ENCODE measurements around the gene PLEKHG4B.
A peak's percentile ranks its signal among the peaks of the same experiment; 100 is the strongest.
"Not testable (repeated sequence)": the region's sequence is repeated elsewhere in the genome, so short reads cannot be mapped to it uniquely, and the experiment has no call there.

PLEKHG4B gene

GRCh38 chr5:94113-94892, 2.3 kb downstream of the PLEKHG4B start:
- peak; percentile 37 for DNase-seq

GRCh38 chr5:95241-95980, 3.4 kb downstream of the PLEKHG4B start:
- no peak for DNase-seq

GRCh38 chr5:96976-97660, 5.2 kb downstream of the PLEKHG4B start:
- no peak for DNase-seq

- DNase-seq, result no peak
Observed at GRCh38 chr5:99815-100214, 7.8 kb downstream of the PLEKHG4B start.

- no peak for DNase-seq
Observed at GRCh38 chr5:102411-103043, 10.6 kb downstream of the PLEKHG4B start.

GRCh38 chr5:104106-104505, 12.1 kb downstream of the PLEKHG4B start:
- DNase-seq, result not testable (repeated sequence)

- DNase-seq, result no peak
Observed at GRCh38 chr5:104778-105296, 12.9 kb downstream of the PLEKHG4B start.

GRCh38 chr5:105504-106070, 13.6 kb downstream of the PLEKHG4B start:
- no peak for DNase-seq

GRCh38 chr5:106587-106986, 14.6 kb downstream of the PLEKHG4B start:
- no peak for DNase-seq

GRCh38 chr5:107526-107925, 15.6 kb downstream of the PLEKHG4B start:
- DNase-seq, result no peak

- no peak for DNase-seq
Observed at GRCh38 chr5:109826-110225, 17.9 kb downstream of the PLEKHG4B start.

GRCh38 chr5:110270-110888, 18.4 kb downstream of the PLEKHG4B start:
- DNase-seq, result no peak

GRCh38 chr5:111171-111570, 19.2 kb downstream of the PLEKHG4B start:
- no peak for DNase-seq

- DNase-seq, result no peak
Observed at GRCh38 chr5:119486-120097, 27.6 kb downstream of the PLEKHG4B start.

GRCh38 chr5:121432-121831, 29.5 kb downstream of the PLEKHG4B start:
- no peak for DNase-seq

- no peak for DNase-seq
Observed at GRCh38 chr5:125815-126214, 33.8 kb downstream of the PLEKHG4B start.

- no peak for DNase-seq
Observed at GRCh38 chr5:126806-127205, 34.8 kb downstream of the PLEKHG4B start.

GRCh38 chr5:127886-128285, 35.9 kb downstream of the PLEKHG4B start:
- no peak for DNase-seq

- no peak for DNase-seq
Observed at GRCh38 chr5:128446-128845, 36.5 kb downstream of the PLEKHG4B start.

- DNase-seq, result no peak
Observed at GRCh38 chr5:129148-129547, 37.2 kb downstream of the PLEKHG4B start.

- DNase-seq, result no peak
Observed at GRCh38 chr5:129820-130219, 37.9 kb downstream of the PLEKHG4B start.

All from islet precursor cell (in vitro differentiated cells).